ENCODE results near the gene COPG2. TPM values are rescaled to one million over a fixed set of nuclear protein-coding genes. Genes with fewer than 3 reads are reported as not detected.

COPG2 gene
- total and polyA plus RNA-seq, 2 of the 13 experiments (the other 11 are each of a cell fraction or from before 2014, with no cell fraction given) = 14.1 to 17.7 TPM

DNA sequence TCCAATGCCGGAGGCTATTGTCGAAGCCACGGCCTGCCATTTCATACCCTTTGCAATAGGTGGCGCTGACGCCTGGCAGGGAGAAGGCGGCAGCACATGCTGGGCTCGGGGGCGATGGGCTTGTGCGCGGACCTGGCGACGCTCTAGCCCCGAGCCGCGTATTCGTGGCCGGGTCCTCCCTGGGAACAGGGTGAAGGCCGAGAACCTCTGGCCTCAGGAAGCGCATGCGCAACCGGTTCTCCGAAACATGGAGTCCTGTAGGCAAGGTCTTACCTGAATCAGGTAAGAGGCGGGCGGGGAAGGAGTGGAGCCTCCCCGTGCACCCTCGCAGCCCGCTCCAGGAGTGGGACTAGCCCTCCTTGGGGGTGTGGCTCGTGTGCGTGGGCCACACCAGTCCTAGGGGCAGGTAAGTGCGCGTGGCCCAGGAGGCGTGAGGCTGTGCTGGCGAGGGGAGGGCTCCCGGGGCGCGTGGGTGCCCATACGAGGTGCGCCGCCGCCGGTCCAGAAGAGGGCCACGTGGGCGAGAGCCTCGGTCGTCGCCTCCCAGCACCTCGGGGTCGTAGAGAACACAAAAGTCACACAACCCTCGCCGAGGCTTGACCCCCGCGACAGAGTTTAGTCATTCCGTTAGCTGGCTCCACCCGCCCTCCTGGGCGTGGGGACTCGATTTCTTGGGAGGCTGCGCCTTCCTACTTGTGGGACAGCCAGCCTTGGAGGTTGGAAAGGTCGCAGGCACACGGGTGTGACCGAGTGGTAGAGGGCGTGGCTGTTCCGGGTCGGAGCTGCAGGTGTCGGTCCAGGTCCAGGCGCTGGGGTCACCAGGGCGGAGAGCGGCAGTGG, 182.2 kb downstream of the COPG2 start (continued):
- TF ChIP-seq, protein P1, sequence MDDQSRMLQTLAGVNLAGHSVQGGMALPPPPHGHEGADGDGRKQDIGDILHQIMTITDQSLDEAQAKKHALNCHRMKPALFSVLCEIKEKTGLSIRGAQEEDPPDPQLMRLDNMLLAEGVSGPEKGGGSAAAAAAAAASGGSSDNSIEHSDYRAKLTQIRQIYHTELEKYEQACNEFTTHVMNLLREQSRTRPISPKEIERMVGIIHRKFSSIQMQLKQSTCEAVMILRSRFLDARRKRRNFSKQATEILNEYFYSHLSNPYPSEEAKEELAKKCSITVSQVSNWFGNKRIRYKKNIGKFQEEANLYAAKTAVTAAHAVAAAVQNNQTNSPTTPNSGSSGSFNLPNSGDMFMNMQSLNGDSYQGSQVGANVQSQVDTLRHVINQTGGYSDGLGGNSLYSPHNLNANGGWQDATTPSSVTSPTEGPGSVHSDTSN (CRISPR knock-in tag; IDR thresholded peaks at IDR 0.05; ENCODE audit: borderline replicate concordance) = no peak
- TF ChIP-seq ZNF143 (CRISPR knock-in tag; IDR thresholded peaks at IDR 0.05) (no peak), ZNF720 (CRISPR knock-in tag; IDR thresholded peaks at IDR 0.05) (peak; percentile 73; the same call in 1 of the 2 replicates), ZNF7 (CRISPR knock-in tag; IDR thresholded peaks at IDR 0.05) (no peak), FOXA1 (IDR thresholded peaks at IDR 0.05) (no peak), FOXA1 (CRISPR knock-in tag; IDR thresholded peaks at IDR 0.05) (no peak), MYNN (CRISPR knock-in tag; IDR thresholded peaks at IDR 0.05; ENCODE audit: low read depth) (no peak), SYNCRIP (IDR thresholded peaks at IDR 0.05; ENCODE audit: insufficient read depth, low read depth, low read length) (no peak), RBM22 (optimal IDR thresholded peaks at IDR 0.05; ENCODE audit: low read length) (no peak), TCF7L2 (IDR thresholded peaks at IDR 0.05; ENCODE audit: low read depth, low read length) (no peak), PRMT3 (CRISPR knock-in tag; IDR thresholded peaks at IDR 0.05; ENCODE audit: borderline replicate concordance, low read depth) (peak; percentile 84; the same call in 1 of the 2 replicates), ZNF12 (CRISPR knock-in tag; IDR thresholded peaks at IDR 0.05) (0 out of 2 replicates have a peak, but pooled peaks have one; percentile 15), ZBTB46 (CRISPR knock-in tag; IDR thresholded peaks at IDR 0.05; ENCODE audit: borderline replicate concordance) (no peak), SMC3 (IDR thresholded peaks at IDR 0.05; ENCODE audit: low read length) (peak; percentile 30), ATF7 (IDR thresholded peaks at IDR 0.05) (no peak), ATF7 (CRISPR knock-in tag; IDR thresholded peaks at IDR 0.05) (no peak), ZNF800 (CRISPR knock-in tag; IDR thresholded peaks at IDR 0.05) (no peak), AKAP8 (CRISPR knock-in tag; IDR thresholded peaks at IDR 0.05) (no peak), NFE2L1 (CRISPR knock-in tag; IDR thresholded peaks at IDR 0.05; ENCODE audit: borderline replicate concordance) (no peak; the same call in 1 of the 2 replicates), AGO1 (IDR thresholded peaks at IDR 0.05; ENCODE audit: low read depth, low read length, poor library complexity, severe bottlenecking) (peak; percentile 23)
- TF ChIP-seq, protein P2, sequence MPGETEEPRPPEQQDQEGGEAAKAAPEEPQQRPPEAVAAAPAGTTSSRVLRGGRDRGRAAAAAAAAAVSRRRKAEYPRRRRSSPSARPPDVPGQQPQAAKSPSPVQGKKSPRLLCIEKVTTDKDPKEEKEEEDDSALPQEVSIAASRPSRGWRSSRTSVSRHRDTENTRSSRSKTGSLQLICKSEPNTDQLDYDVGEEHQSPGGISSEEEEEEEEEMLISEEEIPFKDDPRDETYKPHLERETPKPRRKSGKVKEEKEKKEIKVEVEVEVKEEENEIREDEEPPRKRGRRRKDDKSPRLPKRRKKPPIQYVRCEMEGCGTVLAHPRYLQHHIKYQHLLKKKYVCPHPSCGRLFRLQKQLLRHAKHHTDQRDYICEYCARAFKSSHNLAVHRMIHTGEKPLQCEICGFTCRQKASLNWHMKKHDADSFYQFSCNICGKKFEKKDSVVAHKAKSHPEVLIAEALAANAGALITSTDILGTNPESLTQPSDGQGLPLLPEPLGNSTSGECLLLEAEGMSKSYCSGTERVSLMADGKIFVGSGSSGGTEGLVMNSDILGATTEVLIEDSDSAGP (CRISPR knock-in tag; IDR thresholded peaks at IDR 0.05; ENCODE audit: borderline replicate concordance) = peak; percentile 89; the same call in 1 of the 2 replicates
- TF ChIP-seq, protein P3, sequence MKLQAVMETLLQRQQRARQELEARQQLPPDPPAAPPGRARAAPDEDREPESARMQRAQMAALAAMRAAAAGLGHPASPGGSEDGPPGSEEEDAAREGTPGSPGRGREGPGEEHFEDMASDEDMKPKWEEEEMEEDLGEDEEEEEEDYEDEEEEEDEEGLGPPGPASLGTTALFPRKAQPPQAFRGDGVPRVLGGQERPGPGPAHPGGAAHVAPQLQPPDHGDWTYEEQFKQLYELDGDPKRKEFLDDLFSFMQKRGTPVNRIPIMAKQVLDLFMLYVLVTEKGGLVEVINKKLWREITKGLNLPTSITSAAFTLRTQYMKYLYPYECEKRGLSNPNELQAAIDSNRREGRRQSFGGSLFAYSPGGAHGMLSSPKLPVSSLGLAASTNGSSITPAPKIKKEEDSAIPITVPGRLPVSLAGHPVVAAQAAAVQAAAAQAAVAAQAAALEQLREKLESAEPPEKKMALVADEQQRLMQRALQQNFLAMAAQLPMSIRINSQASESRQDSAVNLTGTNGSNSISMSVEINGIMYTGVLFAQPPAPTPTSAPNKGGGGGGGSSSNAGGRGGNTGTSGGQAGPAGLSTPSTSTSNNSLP (IDR thresholded peaks at IDR 0.05; ENCODE audit: low read depth, low read length) = no peak
